KMS-11 (cell line): ENCODE results near the gene RHOBTB3.

Source experiments
- H2AFZ ChIP-seq: fragments of 200-600 bp; sonication (generic); 2 replicates; pipeline ENCODE4 v1.6.1; 2016; ENCODE audit warnings: antibody characterized with exemption, mixed run types, low read depth
- H3K27ac ChIP-seq: fragments of 200-600 bp; sonication (generic); 2 replicates; pipeline ENCODE4 v1.6.1; 2016; ENCODE audit warnings: mild to moderate bottlenecking, mixed run types
- H3K27me3 ChIP-seq: fragments of 200-600 bp; sonication (generic); 2 replicates; pipeline ENCODE4 v1.6.1; 2017; ENCODE audit warnings: mild to moderate bottlenecking, low read depth, mixed run types, moderate library complexity; ENCODE audit not compliant: insufficient read depth
- H3K36me3 ChIP-seq: fragments of 200-600 bp; sonication (generic); 2 replicates; pipeline ENCODE4 v1.6.1; 2017; ENCODE audit warnings: mild to moderate bottlenecking, mixed run types; ENCODE audit not compliant: insufficient read depth
- H3K4me1 ChIP-seq: fragments of 200-600 bp; sonication (generic); 2 replicates; pipeline ENCODE4 v1.6.1; 2016; ENCODE audit warnings: mild to moderate bottlenecking, low read depth, mixed run types; ENCODE audit not compliant: poor library complexity, severe bottlenecking
- H3K4me2 ChIP-seq: fragments of 200-600 bp; sonication (generic); 2 replicates; pipeline ENCODE4 v1.7.0; 2016; ENCODE audit warnings: mild to moderate bottlenecking, mixed run types
- H3K4me3 ChIP-seq: fragments of 200-600 bp; sonication (generic); IDR thresholded peaks from 2 replicates; pipeline ENCODE4 v1.6.1; 2017; ENCODE audit warnings: low read depth, low read length, mixed read lengths; ENCODE audit not compliant: insufficient read depth
- H3K79me2 ChIP-seq: fragments of 200-600 bp; sonication (generic); 2 replicates; pipeline ENCODE4 v1.6.1; 2016; ENCODE audit warnings: low read depth, mixed run types; ENCODE audit not compliant: insufficient read depth
- H3K9ac ChIP-seq: fragments of 200-600 bp; sonication (generic); 2 replicates; pipeline ENCODE4 v1.6.1; 2016; ENCODE audit warnings: mild to moderate bottlenecking, mixed run types
- H4K20me1 ChIP-seq: fragments of 200-600 bp; sonication (generic); 2 replicates; pipeline ENCODE4 v1.6.1; 2016; ENCODE audit warnings: mild to moderate bottlenecking, mixed run types; ENCODE audit not compliant: insufficient read depth
- CTCF ChIP-seq: fragments of 200-600 bp; sonication (generic); conservative IDR thresholded peaks from 2 replicates; pipeline ENCODE4 v1.6.1; 2017; ENCODE audit warnings: low read depth, mild to moderate bottlenecking, antibody characterized with exemption, low read length, moderate library complexity, mixed read lengths

Gene RHOBTB3

DNA sequence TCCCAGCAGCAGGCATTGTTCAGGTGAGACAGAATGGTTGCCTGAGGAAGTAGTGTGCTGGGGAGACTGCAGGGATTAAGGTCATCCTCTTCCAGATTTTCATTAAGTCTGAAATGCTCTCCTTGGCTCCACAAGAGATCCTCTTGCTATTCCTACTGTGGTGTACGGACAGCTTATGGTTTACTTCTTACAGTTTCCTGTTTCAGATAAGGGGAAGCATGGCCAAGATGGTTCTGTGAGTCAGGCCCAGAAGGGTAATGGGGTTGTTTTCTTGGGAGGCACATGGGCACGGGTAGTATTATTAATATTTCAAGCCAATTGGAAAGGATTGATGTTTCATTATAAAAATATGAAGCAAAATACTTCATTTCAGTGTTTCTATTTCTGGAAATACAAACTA is 48.5 kb downstream of the RHOBTB3 start:
- H3K27ac ChIP-seq, result no peak overlapping the region
- H3K36me3 ChIP-seq, result no peaks in the 10 kb centered on the region
- H2AFZ ChIP-seq, result no peak overlapping the region
- no peaks in the 10 kb centered on the region for H3K27me3 ChIP-seq
- no peaks in the 10 kb centered on the region for H4K20me1 ChIP-seq
- H3K9ac ChIP-seq, result no peak overlapping the region
- H3K4me2 ChIP-seq, result no peak overlapping the region
- H3K4me3 ChIP-seq, result no peak overlapping the region
- no peak for TF ChIP-seq CTCF
- H3K79me2 ChIP-seq, result no peaks in the 10 kb centered on the region
- H3K4me1 ChIP-seq, result peaks cover 32% of the 10 kb centered on the region

GRCh38 chr5:95780597-95780996 is 49.5 kb downstream of the RHOBTB3 start:
- H3K27me3 ChIP-seq, result no peaks in the 10 kb centered on the region
- no peaks in the 10 kb centered on the region for H4K20me1 ChIP-seq
- H3K9ac ChIP-seq, result no peak overlapping the region
- H3K27ac ChIP-seq, result no peak overlapping the region; the same call in 1 of the 2 replicates
- H2AFZ ChIP-seq, result no peak overlapping the region
- no peaks in the 10 kb centered on the region for H3K79me2 ChIP-seq
- TF ChIP-seq CTCF, result no peak
- H3K36me3 ChIP-seq, result no peaks in the 10 kb centered on the region
- H3K4me2 ChIP-seq, result peak overlapping the region; percentile 2; the same call in 1 of the 2 replicates
- H3K4me1 ChIP-seq, result peaks cover 32% of the 10 kb centered on the region
- H3K4me3 ChIP-seq, result no peak overlapping the region

DNA sequence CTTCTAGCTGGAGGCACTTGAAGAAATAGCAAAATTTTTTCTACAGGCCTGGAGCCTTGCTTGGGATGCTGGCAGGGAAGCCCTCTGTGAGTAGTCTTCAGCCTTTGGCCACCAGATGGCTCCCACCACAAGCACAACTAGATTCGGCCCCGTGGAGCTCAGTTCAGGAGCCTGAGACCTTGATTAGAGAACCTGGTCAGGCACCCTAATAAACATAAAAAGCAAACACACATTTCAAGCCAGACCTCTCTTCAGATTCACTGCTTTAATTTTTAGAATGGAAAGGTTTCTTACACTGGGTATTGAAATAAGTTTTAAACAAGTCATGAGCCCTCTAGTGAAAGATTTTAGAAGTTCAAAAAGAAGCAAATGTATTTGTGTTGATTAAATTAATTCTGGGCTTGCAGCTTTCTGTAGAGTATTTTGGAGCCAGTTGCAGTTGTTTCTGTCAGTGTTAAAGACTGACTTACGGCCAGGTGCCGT is 50.0 kb downstream of the RHOBTB3 start:
- Histone ChIP-seq H3K9ac (no peak overlapping the region), H2AFZ (peak overlapping the region; percentile 24; the same call in 1 of the 2 replicates), H3K27me3 (no peaks in the 10 kb centered on the region), H4K20me1 (no peaks in the 10 kb centered on the region), H3K4me1 (peaks cover 27% of the 10 kb centered on the region), H3K36me3 (no peaks in the 10 kb centered on the region), H3K79me2 (no peaks in the 10 kb centered on the region), H3K4me3 (no peak overlapping the region), H3K27ac (peak overlapping the region; percentile 18; the same call in 1 of the 2 replicates), H3K4me2 (peak overlapping the region; percentile 2)
- peak; percentile 99 for TF ChIP-seq CTCF

GRCh38 chr5:95782181-95782580 is 51.0 kb downstream of the RHOBTB3 start:
- Histone ChIP-seq H3K36me3 (no peaks in the 10 kb centered on the region), H3K9ac (no peak overlapping the region), H3K4me2 (no peak overlapping the region), H3K4me1 (peaks cover 17% of the 10 kb centered on the region), H2AFZ (no peak overlapping the region), H3K4me3 (no peak overlapping the region), H4K20me1 (no peaks in the 10 kb centered on the region), H3K27ac (no peak overlapping the region), H3K27me3 (no peaks in the 10 kb centered on the region), H3K79me2 (no peaks in the 10 kb centered on the region)
- TF ChIP-seq CTCF, result no peak
